ENCODE measurements around the gene TTLL7.

DNA sequence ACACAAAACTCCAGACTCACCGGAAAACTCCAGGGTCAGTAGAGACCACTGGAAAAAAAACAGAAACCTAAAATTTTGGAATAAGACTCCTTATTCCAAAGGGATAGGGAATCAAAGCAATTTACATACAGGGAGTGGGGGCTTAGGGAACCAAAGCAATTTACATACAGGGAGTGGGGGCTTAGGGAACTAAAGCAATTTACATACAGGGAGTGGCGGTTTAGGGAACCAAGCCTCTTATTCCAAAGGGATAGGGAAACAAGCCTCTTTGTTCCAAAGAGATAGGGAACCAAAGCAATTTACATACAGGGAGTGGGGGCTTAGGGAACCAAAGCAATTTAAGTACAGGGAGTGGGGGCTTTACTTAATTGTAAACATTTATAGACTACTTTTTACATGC lies 28.4 kb upstream of the TTLL7 start:
- no peak for TF ChIP-seq EZH2 (IDR thresholded peaks at IDR 0.05; ENCODE audit: insufficient read depth, poor library complexity, severe bottlenecking)
- TF ChIP-seq EZH2phosphoT487 (IDR thresholded peaks at IDR 0.05; ENCODE audit: insufficient read depth, low read depth), result no peak
